Measurements from ENCODE around the gene PHACTR1. TPM values are rescaled to one million over a fixed set of nuclear protein-coding genes. Genes with fewer than 3 reads are reported as not detected.

The PHACTR1 gene
- polyA plus RNA-seq, 1 donor: 5.8 TPM

DNA sequence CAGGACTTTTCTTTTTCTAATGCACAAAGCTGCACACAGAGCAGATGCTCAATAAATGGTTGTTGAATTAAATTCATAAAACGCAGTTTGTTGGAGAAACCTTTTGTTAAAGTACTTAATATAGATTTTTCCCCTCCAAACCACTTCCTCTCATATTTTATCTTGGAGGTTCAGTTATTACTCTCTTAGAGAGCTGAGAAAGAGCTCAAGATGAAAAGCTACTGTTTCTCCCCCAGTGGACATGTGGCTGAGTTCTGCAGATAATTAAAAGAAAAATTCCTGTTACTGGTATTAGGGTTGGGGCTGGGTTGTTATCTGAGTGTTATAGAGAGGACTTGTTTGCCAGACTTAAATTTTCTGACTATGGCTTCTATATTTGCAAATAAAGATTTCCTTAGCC is 317.7 kb downstream of the PHACTR1 start:
- no peak for DNase-seq

- DNase-seq: no peak
Observed at GRCh38 chr6:13035606-13036005, 319.0 kb downstream of the PHACTR1 start.

DNA sequence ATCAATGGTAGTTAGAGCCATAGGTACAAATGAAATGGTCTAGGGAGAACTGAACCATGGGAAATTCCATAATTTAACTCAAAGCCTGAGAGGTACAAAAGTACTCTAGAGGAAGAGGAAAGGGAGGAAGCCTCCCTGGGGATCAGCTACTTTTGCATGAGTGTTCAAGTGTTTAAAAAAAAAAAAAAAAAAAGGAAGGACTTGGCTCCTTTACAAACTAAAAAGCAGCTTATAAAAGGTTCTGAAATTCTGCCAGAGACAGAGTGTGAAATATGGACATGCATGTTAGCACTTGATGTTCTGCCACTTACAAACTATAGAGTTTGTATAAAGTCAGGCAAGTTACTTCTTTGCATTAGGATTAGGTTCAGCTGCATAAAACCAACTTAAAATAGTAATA is 321.7 kb downstream of the PHACTR1 start:
- DNase-seq: no peak

DNA sequence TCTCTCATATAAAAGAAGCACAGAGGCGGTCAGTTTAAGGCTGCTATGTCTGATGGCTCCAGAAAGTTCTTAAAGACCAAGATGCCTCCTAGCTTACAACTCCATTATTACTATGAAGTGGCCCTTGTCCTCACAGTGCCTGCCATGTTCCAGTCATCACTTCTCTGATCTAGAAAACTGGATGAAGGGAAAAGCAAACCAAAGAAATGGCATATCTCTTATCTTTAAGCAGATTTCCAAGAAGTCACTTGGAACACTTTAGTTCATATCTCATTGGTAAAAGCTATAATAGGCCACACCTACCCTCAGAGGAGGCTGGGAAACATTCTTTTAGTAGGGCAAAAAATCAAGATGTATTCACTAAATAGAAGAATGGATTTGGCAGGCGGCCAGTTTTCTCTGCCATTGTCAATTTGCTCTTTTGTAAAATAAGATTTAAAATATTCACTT is 322.2 kb downstream of the PHACTR1 start:
- DNase-seq: no peak

- DNase-seq: no peak
Observed at GRCh38 chr6:13044390-13044789, 327.8 kb downstream of the PHACTR1 start.

DNA sequence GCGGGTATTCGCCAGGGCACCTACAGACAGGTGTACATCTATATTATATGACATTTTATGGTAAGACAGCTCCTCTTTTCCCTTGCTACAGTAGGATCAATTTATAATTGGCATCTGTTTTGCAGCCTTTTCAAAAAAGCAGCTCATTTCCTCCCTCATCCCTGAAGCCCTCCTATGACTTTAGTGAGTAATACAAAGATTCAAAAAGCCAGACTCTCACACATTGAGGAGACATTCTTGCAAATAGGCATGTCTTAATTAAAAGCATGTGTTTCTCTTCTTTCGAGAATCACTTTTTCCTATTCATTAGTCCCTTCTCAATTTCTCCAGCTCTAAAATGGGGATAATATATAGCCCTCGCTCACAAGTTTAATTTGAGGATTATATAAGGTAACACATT is 328.3 kb downstream of the PHACTR1 start:
- no peak for DNase-seq

DNA sequence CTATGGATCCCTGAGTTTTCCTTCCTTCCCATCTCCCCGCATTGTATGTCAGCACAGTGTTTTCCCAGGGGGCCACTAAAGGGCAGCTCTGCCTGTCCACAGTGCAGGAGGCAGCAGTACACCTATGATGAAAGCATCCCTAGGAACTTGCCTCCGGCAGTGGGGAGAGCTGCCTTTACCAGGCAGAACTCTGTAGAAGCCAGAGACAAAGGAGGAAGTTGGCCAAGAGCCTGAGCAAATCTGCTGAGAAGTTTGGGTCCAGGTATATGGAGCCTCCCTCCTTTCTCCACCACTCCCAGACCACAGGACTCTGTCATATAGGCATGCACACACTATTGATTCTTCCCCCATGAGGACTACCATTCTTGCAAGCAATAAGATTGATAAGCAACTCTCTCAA is 329.1 kb downstream of the PHACTR1 start:
- DNase-seq: no peak

GRCh38 chr6:13046084-13046483 is 329.5 kb downstream of the PHACTR1 start:
- no peak for DNase-seq

DNA sequence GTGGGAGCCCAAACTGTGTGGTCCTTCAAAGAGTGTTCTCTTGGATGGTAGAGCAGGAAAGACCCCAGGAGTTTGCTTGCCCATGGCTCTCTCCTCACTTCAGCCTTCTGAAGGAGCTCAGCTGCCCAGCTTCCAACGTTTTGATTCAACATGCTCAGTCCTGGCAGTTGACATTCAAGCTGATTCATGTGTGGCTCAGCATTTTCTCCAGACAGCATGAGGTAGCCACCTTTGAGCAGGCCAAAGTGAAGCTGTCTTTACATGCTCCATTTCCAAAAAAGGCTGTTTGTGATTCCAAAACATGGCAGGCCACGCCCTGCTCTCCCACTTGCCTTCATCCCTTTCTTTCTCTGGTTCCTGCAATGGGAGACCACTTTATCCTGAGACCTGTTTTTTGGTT is 331.5 kb downstream of the PHACTR1 start:
- DNase-seq: no peak

GRCh38 chr6:13049666-13050254 is 333.2 kb downstream of the PHACTR1 start:
- no peak for DNase-seq

- no peak for DNase-seq
Observed at GRCh38 chr6:13053006-13053461, 336.5 kb downstream of the PHACTR1 start.

DNA sequence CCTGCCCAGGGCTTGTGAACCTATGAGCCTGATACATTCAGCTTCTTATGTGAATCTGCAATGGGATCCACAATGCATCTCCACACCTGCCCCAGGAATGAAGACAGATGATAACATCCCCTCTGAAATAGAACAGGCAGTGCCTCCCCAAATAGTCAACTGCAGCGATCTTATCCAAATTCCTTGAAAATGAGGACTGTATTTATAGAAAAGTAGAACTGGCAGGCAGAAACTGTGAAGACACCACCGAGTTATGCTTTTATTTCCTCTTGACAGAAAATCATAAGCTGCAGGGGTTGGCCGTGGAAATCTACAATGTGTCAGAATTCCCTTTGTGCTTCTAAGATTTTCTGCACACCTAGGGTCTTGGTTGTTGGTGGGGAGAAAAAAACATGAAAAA is 341.5 kb downstream of the PHACTR1 start:
- no peak for DNase-seq

GRCh38 chr6:13059026-13059425 is 342.5 kb downstream of the PHACTR1 start:
- no peak for DNase-seq

- no peak for DNase-seq
Observed at GRCh38 chr6:13063300-13063918, 346.8 kb downstream of the PHACTR1 start.

DNA sequence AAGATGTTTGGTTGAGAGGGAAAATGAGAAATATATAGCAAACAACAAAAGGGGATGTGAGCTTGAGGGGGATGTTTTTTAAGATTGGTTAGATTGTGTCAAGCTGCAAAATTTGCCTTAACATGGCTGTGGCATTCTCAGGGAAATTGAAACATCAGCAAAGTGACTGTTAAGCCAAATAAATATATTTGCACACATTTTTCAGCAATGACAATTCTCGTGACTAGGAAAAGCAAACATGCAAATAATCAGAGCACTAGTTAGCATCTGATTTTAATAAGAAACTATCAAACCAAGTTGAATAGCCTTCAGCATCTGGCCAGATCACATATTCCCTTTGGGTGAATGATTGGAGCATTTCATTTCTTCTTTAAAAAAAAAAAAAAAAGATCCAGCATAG is 349.0 kb downstream of the PHACTR1 start:
- no peak for DNase-seq

- DNase-seq: no peak
Observed at GRCh38 chr6:13066050-13066449, 349.5 kb downstream of the PHACTR1 start.

- no peak for DNase-seq
Observed at GRCh38 chr6:13066820-13067219, 350.3 kb downstream of the PHACTR1 start.

GRCh38 chr6:13068586-13069210 is 352.1 kb downstream of the PHACTR1 start:
- DNase-seq: no peak

DNA sequence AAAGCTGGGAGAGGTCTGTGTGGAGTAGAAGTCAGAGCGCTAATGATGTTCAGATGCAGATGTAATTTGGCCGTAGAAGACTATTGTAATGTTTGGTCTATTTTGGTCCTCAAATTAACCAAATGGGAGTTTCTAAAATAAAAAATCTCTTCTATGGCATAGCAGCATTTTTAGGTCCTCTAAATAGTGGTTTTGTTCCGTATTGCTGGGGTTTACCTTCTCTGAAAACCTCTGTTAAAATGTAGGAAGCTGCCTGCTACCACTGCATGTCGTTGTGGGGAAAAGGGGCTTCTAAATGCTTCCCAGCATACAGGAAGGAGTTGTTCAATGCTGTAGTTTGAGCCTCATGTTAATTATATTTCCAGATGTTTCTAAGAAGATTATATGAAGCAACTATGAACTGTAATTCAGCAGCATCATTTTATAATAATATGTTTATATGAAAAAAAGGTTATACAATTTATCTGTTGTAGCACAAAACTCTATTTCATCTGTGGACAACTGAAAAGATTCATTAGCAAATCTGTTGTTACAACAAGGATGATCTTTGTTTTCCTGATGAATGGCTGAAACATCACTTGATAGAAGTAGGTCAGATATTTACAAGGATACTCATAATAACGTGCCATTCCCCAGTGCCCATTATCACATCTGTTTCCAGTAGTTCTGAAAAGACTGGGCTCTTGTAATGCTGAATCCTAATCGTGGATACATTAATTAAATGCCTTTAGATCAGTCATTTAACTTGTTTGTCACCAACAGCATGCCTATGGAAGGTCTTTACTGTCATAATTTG is 355.2 kb downstream of the PHACTR1 start:
- DNase-seq: no peak

DNA sequence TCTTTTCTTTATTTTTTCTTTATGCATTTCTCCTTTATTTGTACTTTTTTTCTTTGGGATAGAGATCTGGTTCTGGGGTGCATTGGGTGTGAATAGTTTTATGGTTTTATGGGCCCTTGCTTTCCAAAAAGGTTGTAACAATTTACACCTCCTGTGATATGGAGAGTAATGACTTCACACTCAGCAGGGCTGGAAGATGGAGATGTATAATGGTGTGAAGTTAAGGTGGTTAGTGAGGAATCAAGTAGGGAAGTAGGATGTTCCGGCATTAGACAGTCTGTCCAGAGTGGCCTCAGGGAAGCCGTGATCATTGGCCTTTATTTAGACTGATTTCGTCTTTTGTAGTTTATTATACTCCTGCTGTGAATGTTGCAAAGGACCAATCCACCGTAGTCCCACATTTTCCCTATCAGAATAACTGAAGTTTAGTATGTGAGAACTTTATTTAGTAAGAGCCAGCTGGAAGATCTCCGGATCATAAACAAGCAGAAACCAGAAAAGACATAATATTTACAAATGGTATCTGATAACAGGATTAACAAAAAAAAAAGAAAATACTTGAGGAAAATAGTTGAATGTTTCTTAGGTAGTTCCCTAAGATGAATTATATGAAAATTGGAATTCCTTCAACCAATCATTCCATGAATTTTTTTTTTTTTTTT is 356.2 kb downstream of the PHACTR1 start:
- DNase-seq: no peak

- no peak for DNase-seq
Observed at GRCh38 chr6:13074415-13075140, 358.0 kb downstream of the PHACTR1 start.
